Measurements from ENCODE around the gene PKNOX2.

The PKNOX2 gene

GRCh38 chr11:125413226-125413625 lies 248.7 kb downstream of the PKNOX2 start:
- Histone ChIP-seq H3K27me3 (ENCODE audit: insufficient read depth, low read length, poor library complexity) (peaks cover 4% of the 10 kb centered on the region), H2AFZ (ENCODE audit: low read depth, low read length) (no peak overlapping the region), H3K9me3 (ENCODE audit: insufficient read depth, low read length, severe bottlenecking) (no peaks in the 10 kb centered on the region), H3K4me3 (ENCODE audit: low read depth in 1 of 2, low read length in 2 of 2) (no peak overlapping the region), H3K9ac (ENCODE audit: low read depth, low read length) (no peak overlapping the region), H4K20me1 (ENCODE audit: insufficient read depth, low read length) (0 out of 2 replicates have a peak, but pooled peaks cover 5% of the 10 kb centered on the region), H3K4me1 (ENCODE audit: insufficient read depth, low read length) (no peaks in the 10 kb centered on the region), H3K4me2 (ENCODE audit: insufficient read depth, low read length) (no peak overlapping the region), H3K36me3 (ENCODE audit: insufficient read depth, low read length) (no peaks in the 10 kb centered on the region), H3K79me2 (ENCODE audit: insufficient read depth, low read length) (no peaks in the 10 kb centered on the region), H3K27ac (ENCODE audit: low read length) (no peak overlapping the region)
- ATAC-seq (ENCODE audit: insufficient read depth, low read depth) (no peak), DNase-seq (no peak)
- TF ChIP-seq EZH2 (IDR thresholded peaks at IDR 0.05; ENCODE audit: borderline replicate concordance, low read depth, low read length, severe bottlenecking): no peak
- TF ChIP-seq CTCF (IDR thresholded peaks at IDR 0.05; ENCODE audit: borderline replicate concordance, extremely low read depth, low read length, poor library complexity, severe bottlenecking): no peak

DNA sequence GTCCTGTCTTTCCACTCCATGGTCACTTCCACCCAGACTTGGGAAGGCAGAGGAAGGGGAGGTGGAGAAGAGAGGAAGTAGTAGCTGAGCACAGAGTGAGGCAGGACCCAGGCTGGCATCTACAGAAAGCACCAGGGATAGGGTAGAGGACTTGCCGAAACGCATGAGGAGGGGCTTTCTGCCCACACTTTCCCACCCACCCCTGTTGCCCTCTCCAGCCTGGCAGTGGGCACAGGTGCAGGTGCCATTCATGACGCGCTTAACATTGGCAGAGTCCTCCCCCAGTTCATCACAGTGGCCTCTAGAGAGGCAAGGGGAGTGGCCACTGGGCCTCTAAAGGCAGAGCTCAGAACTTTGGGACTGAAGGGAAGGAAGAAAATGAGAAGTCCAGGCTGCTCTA lies 249.6 kb downstream of the PKNOX2 start:
- Histone ChIP-seq H3K27ac (ENCODE audit: low read length) (no peak overlapping the region), H3K9me3 (ENCODE audit: insufficient read depth, low read length, severe bottlenecking) (no peaks in the 10 kb centered on the region), H3K4me3 (ENCODE audit: low read depth in 1 of 2, low read length in 2 of 2) (no peak overlapping the region), H3K79me2 (ENCODE audit: insufficient read depth, low read length) (no peaks in the 10 kb centered on the region), H4K20me1 (ENCODE audit: insufficient read depth, low read length) (0 out of 2 replicates have a peak, but pooled peaks cover 5% of the 10 kb centered on the region), H3K4me1 (ENCODE audit: insufficient read depth, low read length) (no peaks in the 10 kb centered on the region), H2AFZ (ENCODE audit: low read depth, low read length) (no peak overlapping the region), H3K9ac (ENCODE audit: low read depth, low read length) (no peak overlapping the region), H3K4me2 (ENCODE audit: insufficient read depth, low read length) (no peak overlapping the region), H3K27me3 (ENCODE audit: insufficient read depth, low read length, poor library complexity) (peaks cover 4% of the 10 kb centered on the region), H3K36me3 (ENCODE audit: insufficient read depth, low read length) (no peaks in the 10 kb centered on the region)
- ATAC-seq (ENCODE audit: insufficient read depth, low read depth) (no peak), DNase-seq (no peak)
- TF ChIP-seq EZH2 (IDR thresholded peaks at IDR 0.05; ENCODE audit: borderline replicate concordance, low read depth, low read length, severe bottlenecking): no peak
- TF ChIP-seq CTCF (IDR thresholded peaks at IDR 0.05; ENCODE audit: borderline replicate concordance, extremely low read depth, low read length, poor library complexity, severe bottlenecking): no peak

GRCh38 chr11:125416981-125417935 lies 252.7 kb downstream of the PKNOX2 start:
- Histone ChIP-seq H3K27me3 (ENCODE audit: insufficient read depth, low read length, poor library complexity) (peaks cover 5% of the 10 kb centered on the region), H3K27ac (ENCODE audit: low read length) (no peak overlapping the region), H2AFZ (ENCODE audit: low read depth, low read length) (no peak overlapping the region), H3K36me3 (ENCODE audit: insufficient read depth, low read length) (no peaks in the 10 kb centered on the region), H3K4me1 (ENCODE audit: insufficient read depth, low read length) (no peaks in the 10 kb centered on the region), H3K79me2 (ENCODE audit: insufficient read depth, low read length) (no peaks in the 10 kb centered on the region), H3K9me3 (ENCODE audit: insufficient read depth, low read length, severe bottlenecking) (no peaks in the 10 kb centered on the region), H3K9ac (ENCODE audit: low read depth, low read length) (no peak overlapping the region), H3K4me3 (ENCODE audit: low read depth in 1 of 2, low read length in 2 of 2) (no peak overlapping the region), H3K4me2 (ENCODE audit: insufficient read depth, low read length) (no peak overlapping the region), H4K20me1 (ENCODE audit: insufficient read depth, low read length) (0 out of 2 replicates have a peak, but pooled peaks cover 5% of the 10 kb centered on the region)
- TF ChIP-seq EZH2 (IDR thresholded peaks at IDR 0.05; ENCODE audit: borderline replicate concordance, low read depth, low read length, severe bottlenecking) (no peak), CTCF (IDR thresholded peaks at IDR 0.05; ENCODE audit: borderline replicate concordance, extremely low read depth, low read length, poor library complexity, severe bottlenecking) (no peak)
- DNase-seq (no peak), ATAC-seq (ENCODE audit: insufficient read depth, low read depth) (no peak)
